GM10248 (cell line): ENCODE results near the gene GRID2IP.

Source experiments
- CTCF ChIA-PET: fragments of 300-600 bp; sonication (Branson Sonifier 250); formaldehyde crosslinking; extraction: SDS; loops from one replicate; lab custom pipeline; 2021; ENCODE audit warnings: antibody characterized with exemption; lab: Yijun Ruan, JAX
- POLR2A ChIA-PET: fragments of 350-650 bp; sonication (Branson Sonifier 250); formaldehyde crosslinking; extraction: SDS; loops from one replicate; lab custom pipeline; 2020; ENCODE audit warnings: antibody characterized with exemption; lab: Yijun Ruan, JAX
- DNase-seq: peaks from one replicate; pipeline ENCODE4 v3.0.0; 2012; ENCODE audit errors: extremely low spot score
- TF ChIP-seq, protein P1 (sequence below): IDR thresholded peaks from 2 replicates; pipeline ENCODE4 v1.5.1; 2012; ENCODE audit warnings: mild to moderate bottlenecking, low read depth; ENCODE audit errors: extremely low read depth, missing control alignments, control extremely low read depth

Gene GRID2IP

DNA sequence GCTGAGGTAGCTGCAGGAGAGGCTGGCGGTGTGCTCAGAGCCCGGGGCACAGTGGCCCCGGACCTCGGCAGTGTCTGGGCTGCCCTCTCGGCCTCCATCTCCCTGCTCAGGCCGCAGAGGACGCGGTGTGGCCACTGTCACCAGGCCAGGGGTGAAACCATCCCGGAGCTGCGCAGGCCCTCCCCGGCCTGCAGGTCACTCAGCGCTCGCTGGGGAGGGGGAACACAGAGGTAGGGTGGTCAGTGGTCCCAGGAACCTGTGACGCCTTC is 53.7 kb downstream of the GRID2IP start:
- CTCF ChIA-PET = no interaction called here

DNA sequence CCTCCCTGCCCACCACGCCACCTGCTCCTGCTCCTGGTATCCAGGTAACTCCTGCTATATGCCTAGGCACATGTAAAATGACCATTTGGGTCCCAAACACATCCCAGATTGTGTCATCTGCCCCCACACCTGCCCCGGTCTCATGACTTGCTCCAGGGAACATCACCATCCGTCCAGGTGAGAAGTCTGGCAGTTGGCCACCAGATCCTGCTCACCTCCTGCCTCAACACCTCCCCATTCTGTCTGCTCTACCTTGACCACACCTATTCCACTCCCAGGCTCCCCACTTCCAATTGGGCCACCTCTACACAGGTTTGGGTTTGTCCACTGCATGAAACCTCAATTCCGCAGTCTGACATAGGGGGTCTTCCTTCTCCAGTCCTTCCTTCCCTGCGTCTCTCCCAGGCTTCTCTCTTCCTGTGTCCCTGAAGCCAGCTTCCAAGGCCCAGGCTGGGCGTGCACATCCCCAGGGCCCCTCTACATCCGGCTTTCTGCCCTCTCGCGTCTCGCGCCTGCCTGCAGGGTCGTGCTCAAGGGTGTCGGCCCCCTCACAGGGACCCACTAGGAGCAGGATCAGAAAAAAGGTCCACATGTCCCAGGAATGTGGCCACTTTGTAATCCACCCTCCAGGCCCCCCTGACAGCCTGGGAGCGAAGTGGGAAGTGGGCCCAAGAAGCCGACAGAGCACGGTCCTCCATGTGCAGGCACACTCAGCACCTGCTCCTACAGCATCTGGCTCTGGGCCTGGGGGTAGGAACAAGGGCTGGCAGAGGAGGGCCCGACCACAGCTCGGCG is 54.2 kb downstream of the GRID2IP start:
- DNase-seq = no peak
- POLR2A ChIA-PET = interaction anchor here (0.6 kb wide), 1 partner anchor 51 kb away, joined by 3 read pairs; no protein-coding TSS in a partner anchor
- TF ChIP-seq, protein P1, sequence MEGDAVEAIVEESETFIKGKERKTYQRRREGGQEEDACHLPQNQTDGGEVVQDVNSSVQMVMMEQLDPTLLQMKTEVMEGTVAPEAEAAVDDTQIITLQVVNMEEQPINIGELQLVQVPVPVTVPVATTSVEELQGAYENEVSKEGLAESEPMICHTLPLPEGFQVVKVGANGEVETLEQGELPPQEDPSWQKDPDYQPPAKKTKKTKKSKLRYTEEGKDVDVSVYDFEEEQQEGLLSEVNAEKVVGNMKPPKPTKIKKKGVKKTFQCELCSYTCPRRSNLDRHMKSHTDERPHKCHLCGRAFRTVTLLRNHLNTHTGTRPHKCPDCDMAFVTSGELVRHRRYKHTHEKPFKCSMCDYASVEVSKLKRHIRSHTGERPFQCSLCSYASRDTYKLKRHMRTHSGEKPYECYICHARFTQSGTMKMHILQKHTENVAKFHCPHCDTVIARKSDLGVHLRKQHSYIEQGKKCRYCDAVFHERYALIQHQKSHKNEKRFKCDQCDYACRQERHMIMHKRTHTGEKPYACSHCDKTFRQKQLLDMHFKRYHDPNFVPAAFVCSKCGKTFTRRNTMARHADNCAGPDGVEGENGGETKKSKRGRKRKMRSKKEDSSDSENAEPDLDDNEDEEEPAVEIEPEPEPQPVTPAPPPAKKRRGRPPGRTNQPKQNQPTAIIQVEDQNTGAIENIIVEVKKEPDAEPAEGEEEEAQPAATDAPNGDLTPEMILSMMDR = no peak

More for the DNA sequence above, 53.7 kb downstream of the GRID2IP start:
- DNase-seq = no peak
- POLR2A ChIA-PET = no interaction called here
- TF ChIP-seq, protein P1 = no peak

DNA sequence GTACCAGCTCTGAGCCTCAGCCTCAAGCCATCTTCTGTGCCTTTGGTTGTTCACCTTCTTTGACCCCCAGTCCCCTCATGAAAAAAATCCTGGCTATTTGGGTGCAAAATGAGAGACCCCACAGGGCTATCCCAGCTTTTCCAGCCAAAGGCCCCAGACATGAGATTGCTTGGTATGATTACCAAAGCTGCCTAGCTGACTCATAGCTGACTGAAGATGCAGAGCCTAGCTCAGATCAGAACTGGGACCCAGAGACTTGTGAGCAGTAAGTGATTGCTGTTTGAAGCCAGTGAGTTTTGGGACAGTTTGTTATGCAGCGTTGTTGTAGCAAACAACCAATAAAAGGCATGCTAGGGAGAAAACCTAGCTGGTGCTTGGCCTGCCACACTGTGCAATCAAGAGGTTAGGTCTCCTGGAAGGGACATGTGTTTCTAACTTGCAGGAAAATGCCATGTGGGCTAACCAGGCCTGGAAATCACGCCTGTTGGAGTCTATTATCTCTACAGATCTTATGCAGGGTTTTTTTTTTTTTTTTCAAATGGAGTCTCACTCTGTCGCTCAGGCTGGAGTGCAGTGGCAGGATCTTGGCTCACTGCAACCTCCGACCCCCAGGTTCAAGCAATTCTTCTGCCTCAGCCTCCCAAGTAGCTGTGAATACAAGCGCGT is 55.5 kb downstream of the GRID2IP start:
- POLR2A ChIA-PET = no interaction called here
- DNase-seq = no peak
- CTCF ChIA-PET = no interaction called here
- TF ChIP-seq, protein P1 = no peak

More for the DNA sequence above, 54.2 kb downstream of the GRID2IP start:
- CTCF ChIA-PET = no interaction called here

DNA sequence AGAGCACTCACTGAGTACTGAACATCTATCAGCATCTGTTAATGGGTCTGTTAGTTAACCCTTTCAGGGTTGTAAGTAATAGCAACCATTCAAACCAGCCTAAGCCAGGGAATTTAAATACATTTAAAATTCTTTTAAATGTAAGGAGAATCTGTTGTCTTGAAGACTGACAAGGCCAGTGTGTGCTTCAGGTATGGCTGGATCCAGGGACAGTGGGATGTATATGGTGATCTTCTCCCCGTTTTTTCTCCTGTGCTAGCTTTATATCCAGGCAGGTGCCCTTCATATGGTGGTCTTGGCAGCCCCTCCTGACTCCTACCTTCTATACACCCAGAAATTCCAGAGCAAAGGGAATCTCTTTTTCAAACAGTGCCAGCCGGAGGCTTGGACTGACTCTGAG is 56.9 kb downstream of the GRID2IP start:
- POLR2A ChIA-PET = no interaction called here
- CTCF ChIA-PET = no interaction called here
- TF ChIP-seq, protein P1 = no peak
- DNase-seq = no peak

DNA sequence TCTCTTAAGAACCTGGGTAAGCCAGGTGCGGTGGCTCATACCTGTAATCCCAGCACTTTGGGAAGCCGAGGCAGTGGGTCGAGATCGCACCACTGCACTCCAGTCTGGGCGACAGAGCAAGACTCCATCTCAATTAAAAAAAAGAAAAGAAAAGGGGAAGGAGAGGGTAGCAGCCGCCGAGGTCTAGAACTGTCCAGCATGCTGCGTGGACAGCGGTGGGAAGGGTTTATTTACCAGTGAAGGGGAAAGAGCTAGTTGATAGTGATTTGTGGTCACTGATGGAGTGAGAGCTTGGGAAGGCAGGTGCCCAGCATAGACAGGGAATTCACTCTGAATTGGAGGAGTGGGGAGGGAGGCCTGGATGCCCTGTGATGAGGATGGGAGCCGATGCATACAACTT is 60.1 kb downstream of the GRID2IP start:
- TF ChIP-seq, protein P1 = no peak
- POLR2A ChIA-PET = no interaction called here
- no peak for DNase-seq
- CTCF ChIA-PET = interaction anchor here (1.3 kb wide), 1 partner anchor 25 kb away, joined by 4 read pairs; no protein-coding TSS in a partner anchor

DNA sequence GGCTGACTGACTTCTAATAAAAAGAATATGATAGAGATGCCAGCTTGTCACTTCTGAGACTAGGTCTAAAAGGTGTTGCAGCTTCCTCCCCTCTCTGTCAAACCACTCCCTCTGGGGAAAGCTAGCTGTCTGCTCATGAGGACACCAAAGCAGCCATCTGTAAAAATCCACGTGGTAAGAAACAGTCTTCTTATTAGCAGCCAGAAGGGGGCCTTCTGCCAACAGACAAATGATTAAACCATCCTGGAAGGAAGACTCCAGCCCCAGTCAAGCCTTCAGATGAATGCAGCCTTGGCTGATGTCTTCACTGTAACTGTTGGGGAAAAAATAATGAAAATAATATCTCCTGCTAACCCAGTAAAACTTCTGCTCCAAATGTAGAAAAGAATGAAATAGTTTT is 61.6 kb downstream of the GRID2IP start:
- POLR2A ChIA-PET = interaction anchor here (0.6 kb wide), 1 partner anchor 10 kb away, joined by 3 read pairs; no protein-coding TSS in a partner anchor
- TF ChIP-seq, protein P1 = no peak
- DNase-seq = no peak
- CTCF ChIA-PET = interaction anchor here (1.1 kb wide), 1 partner anchor 12 kb away, joined by 3 read pairs; no protein-coding TSS in a partner anchor
